SU-DHL-6 (cell line): ENCODE data around the gene DPM3.

Source experiments
- H2AFZ ChIP-seq: fragments of 200-600 bp; sonication (generic); 2 replicates; pipeline ENCODE4 v1.6.1; 2014; ENCODE audit warnings: low read depth, mild to moderate bottlenecking, moderate library complexity, mixed read lengths, antibody characterized with exemption, low read length; ENCODE audit not compliant: severe bottlenecking
- H3F3A ChIP-seq: fragments of 200-600 bp; shearing (Covaris generic); 2 replicates; pipeline ENCODE4 v1.6.0; 2016; ENCODE audit warnings: antibody characterized with exemption, mild to moderate bottlenecking; ENCODE audit not compliant: insufficient read depth
- H3K27ac ChIP-seq: fragments of 200-600 bp; sonication (generic); 2 replicates; pipeline ENCODE4 v1.5.1; 2016; ENCODE audit warnings: low read depth, mild to moderate bottlenecking, low read length, moderate library complexity, mixed read lengths
- H3K27me3 ChIP-seq: fragments of 200-600 bp; sonication (generic), shearing (Covaris generic); 2 replicates; pipeline ENCODE4 v1.6.0; 2014; ENCODE audit warnings: mild to moderate bottlenecking, low read length
- H3K36me3 ChIP-seq: fragments of 200-600 bp; sonication (generic); 2 replicates; pipeline ENCODE4 v1.6.1; 2014; ENCODE audit warnings: mild to moderate bottlenecking, low read length, mixed read lengths
- H3K4me2 ChIP-seq: fragments of 300-600, 200-600 bp; shearing (Covaris generic), sonication (generic); 2 replicates; pipeline ENCODE4 v1.6.0; 2014; ENCODE audit warnings: low read length, low read depth, mild to moderate bottlenecking; ENCODE audit not compliant: poor library complexity, severe bottlenecking
- H3K4me3 ChIP-seq: fragments of 200-600 bp; sonication (generic); 2 replicates; pipeline ENCODE4 v1.5.1; 2014; ENCODE audit warnings: antibody characterized with exemption, low read length, mild to moderate bottlenecking, mixed read lengths; ENCODE audit not compliant: insufficient read depth, poor library complexity, severe bottlenecking
- H3K79me2 ChIP-seq: fragments of 200-600 bp; sonication (generic); 2 replicates; pipeline ENCODE4 v1.6.1; 2014; ENCODE audit warnings: mild to moderate bottlenecking, low read length, moderate library complexity; ENCODE audit not compliant: insufficient read depth
- H3K9ac ChIP-seq: fragments of 200-600 bp; sonication (generic); 2 replicates; pipeline ENCODE4 v1.7.0; 2014; ENCODE audit warnings: mild to moderate bottlenecking, low read length
- H3K9me2 ChIP-seq: fragments of 200-600 bp; sonication (generic); replicated peaks from 2 replicates; pipeline ENCODE4 v1.6.1; 2014; ENCODE audit warnings: low read length; ENCODE audit not compliant: insufficient read depth
- H3K9me3 ChIP-seq: fragments of 200-600 bp; sonication (generic); 2 replicates; pipeline ENCODE4 v1.6.1; 2014; ENCODE audit warnings: low read length, mixed read lengths; ENCODE audit not compliant: insufficient read depth
- H4K20me1 ChIP-seq: fragments of 200-600 bp; sonication (generic); 2 replicates; pipeline ENCODE4 v1.6.1; 2014; ENCODE audit warnings: low read depth, mild to moderate bottlenecking, antibody characterized with exemption, low read length, moderate library complexity, mixed read lengths
- CTCF ChIP-seq: fragments of 200-600 bp; sonication (generic); IDR thresholded peaks from one replicate; pipeline ENCODE4 v1.5.1; 2017; ENCODE audit warnings: antibody characterized with exemption, mild to moderate bottlenecking, low read length, moderate library complexity; ENCODE audit not compliant: insufficient read depth, poor library complexity, severe bottlenecking
- EZH2phosphoT487 ChIP-seq: fragments of 200-600 bp; sonication (generic), shearing (Covaris generic); conservative IDR thresholded peaks from 2 replicates; pipeline ENCODE4 v1.6.1; 2018; ENCODE audit warnings: mild to moderate bottlenecking, antibody characterized with exemption, low read length, moderate library complexity, mixed read lengths

DPM3 gene

DNA sequence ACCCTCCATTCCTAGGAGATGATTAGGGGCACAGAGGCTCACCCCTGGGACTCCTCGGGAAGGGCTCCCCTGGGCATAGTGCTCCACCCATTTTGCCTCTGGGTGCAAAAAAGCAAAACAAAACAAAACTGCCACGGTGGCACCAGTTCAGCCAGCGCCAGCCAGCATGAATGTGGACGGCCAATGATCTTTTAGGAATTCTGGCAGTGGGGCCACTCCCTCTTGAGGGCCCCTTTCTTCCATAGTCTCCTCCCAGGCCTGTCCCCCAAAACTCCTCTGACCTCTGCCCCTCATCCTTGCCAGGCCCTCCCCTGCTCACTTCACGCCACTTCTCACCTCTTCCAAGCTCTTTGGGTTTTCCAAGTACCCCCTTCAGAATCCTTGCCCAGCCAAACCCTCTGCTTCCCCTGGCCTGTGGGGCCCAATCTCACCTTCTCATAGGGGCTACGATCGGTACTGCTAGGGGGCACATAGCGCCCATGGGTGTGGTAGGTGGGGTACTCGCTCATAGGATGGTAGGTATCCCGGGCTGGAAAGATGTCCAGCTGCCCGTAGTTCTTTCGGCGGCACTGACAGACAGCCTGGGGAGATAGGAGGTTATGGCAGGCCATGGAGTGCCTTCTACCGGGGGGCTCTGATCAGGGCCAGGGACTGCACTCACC, 46.6 kb upstream of the DPM3 start:
- no peaks in the 10 kb centered on the region for H3K79me2 ChIP-seq
- no peak overlapping the region for H3K4me3 ChIP-seq
- H3F3A ChIP-seq = no peaks in the 10 kb centered on the region
- no peaks in the 10 kb centered on the region for H4K20me1 ChIP-seq
- H3K4me2 ChIP-seq = no peak overlapping the region
- H3K36me3 ChIP-seq = no peaks in the 10 kb centered on the region
- H3K27ac ChIP-seq = no peak overlapping the region
- H3K9me2 ChIP-seq = no peaks in the 10 kb centered on the region
- TF ChIP-seq CTCF = no peak
- TF ChIP-seq EZH2phosphoT487 = no peak
- no peak overlapping the region for H3K9ac ChIP-seq
- H3K27me3 ChIP-seq = no peaks in the 10 kb centered on the region
- H3K9me3 ChIP-seq = no peaks in the 10 kb centered on the region
- H2AFZ ChIP-seq = no peak overlapping the region

DNA sequence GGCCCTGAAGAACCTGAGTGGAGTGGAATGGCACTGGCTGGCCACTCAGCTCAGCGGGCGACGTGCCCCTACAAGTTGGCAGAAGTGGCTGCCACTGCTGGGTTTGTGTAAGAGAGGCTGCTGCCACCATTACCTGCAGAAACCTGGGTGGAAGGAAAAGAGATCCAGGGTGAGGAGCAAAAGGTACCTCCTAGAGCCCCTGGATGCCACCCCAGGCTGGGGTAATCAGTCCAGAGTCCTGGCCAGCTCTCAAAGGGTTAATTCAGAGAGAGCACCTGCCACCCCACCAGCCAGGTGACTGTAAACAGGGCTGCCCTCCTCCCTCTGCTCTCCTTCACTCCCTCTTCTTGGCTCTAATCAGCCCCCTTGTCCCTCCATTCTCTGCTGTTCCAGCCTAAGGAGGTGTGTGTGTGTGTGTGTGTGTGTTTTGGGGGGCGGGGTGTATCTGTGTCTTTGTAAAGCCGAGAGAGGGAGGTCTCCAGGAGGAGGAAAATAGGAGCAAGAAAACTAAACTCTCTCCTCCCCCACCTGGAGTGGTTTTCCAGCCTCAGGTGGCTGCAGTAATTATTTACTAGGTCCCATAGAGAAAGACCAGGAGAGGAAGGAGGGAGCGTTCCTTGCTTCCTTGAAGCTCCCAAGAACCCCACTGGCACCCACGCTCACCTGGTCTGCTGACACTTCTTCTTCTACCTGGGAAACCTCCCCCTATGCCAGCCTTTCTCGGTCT, 45.9 kb upstream of the DPM3 start:
- no peak overlapping the region for H3K4me3 ChIP-seq
- H3K36me3 ChIP-seq = no peaks in the 10 kb centered on the region
- no peaks in the 10 kb centered on the region for H3K27me3 ChIP-seq
- 0 out of 2 replicates have a peak overlapping the region, but pooled peaks have one; percentile 10 for H3K27ac ChIP-seq
- no peak overlapping the region for H2AFZ ChIP-seq
- H3F3A ChIP-seq = no peaks in the 10 kb centered on the region
- no peak for TF ChIP-seq EZH2phosphoT487
- no peak for TF ChIP-seq CTCF
- H3K9ac ChIP-seq = peak overlapping the region; percentile 2; the same call in 1 of the 2 replicates
- no peak overlapping the region for H3K4me2 ChIP-seq
- H3K9me3 ChIP-seq = no peaks in the 10 kb centered on the region
- H3K79me2 ChIP-seq = no peaks in the 10 kb centered on the region
- no peaks in the 10 kb centered on the region for H3K9me2 ChIP-seq
- no peaks in the 10 kb centered on the region for H4K20me1 ChIP-seq

DNA sequence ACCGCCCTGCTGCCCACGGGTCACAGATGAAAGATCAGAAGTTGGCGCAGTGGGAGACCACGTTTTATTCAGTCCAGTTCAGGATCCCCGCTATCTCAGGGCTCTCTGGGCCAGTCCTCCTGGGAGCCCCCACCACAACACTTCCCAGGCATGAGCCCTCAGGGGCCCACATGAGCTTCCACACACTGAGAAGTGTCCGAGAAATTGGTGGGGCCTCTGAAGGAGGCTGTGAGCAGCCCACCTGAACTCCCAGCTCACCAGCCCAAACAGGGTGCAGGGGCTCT, 45.4 kb upstream of the DPM3 start:
- Histone ChIP-seq H3K4me3 (no peak overlapping the region), H3K79me2 (no peaks in the 10 kb centered on the region), H3K27ac (0 out of 2 replicates have a peak overlapping the region, but pooled peaks have one; percentile 10), H3K9ac (peak overlapping the region; percentile 2; the same call in 1 of the 2 replicates), H3K9me3 (no peaks in the 10 kb centered on the region), H3K27me3 (no peaks in the 10 kb centered on the region), H3K36me3 (no peaks in the 10 kb centered on the region), H4K20me1 (no peaks in the 10 kb centered on the region), H3K9me2 (no peaks in the 10 kb centered on the region), H2AFZ (no peak overlapping the region), H3F3A (no peaks in the 10 kb centered on the region), H3K4me2 (no peak overlapping the region)
- TF ChIP-seq EZH2phosphoT487 (no peak), CTCF (no peak)
